Stimulated activated CD4-positive, alpha-beta T cell treated with anti-CD3 and anti-CD28 coated beads, Interleukin-15, amount 100 ng/mL, for 1 hour (primary cell): Measurements from ENCODE around the gene PTPRM.
"Not testable (repeated sequence)": the region's sequence is repeated elsewhere in the genome, so short reads cannot be mapped to it uniquely, and the experiment has no call there.

Source experiments
- DNase-seq, 2 donors: peaks; one replicate each; pipeline ENCODE4 v3.0.0-alpha.2; 2020; ENCODE audit warnings: low read depth in 1 of 2, low spot score in 1 of 2

The PTPRM gene

DNA sequence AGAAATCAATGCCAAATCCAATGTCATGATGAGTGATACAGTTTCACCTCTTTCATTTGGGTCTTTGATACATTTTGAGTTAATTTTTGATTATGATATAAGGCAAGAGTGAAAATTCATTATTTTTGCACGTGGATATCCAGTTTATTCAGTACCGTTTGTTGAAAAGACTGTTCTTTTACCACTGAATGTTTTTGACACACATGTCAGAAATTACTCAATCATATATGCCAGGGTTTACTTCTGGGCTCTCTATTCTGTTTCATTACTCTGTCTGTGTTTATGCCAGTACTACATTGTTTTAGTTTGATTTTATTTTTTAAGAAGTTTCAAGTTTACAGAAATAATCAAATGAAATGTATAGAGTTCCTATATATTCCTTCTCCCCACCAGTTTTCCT lies 154.4 kb downstream of the PTPRM start:
- no peak for DNase-seq

DNA sequence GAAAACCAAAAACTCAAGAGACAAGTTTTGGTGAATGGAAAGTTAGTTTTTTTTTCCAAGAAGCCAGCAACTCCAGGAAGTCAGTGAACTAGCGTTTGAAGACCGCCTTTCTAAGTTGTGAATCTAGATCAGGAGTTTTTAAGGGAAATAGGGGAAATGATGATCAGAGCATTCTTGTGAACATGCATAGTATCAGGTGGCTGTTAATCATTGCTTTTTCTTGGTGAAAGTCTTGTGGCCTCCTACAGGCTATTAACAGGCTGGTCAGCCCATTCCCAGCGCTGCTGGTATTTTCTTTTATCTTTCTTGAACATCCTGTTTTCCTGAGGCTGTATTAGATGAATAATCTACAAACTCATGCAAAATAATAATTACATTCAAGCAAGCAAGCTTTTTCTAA lies 155.8 kb downstream of the PTPRM start:
- DNase-seq = no peak

DNA sequence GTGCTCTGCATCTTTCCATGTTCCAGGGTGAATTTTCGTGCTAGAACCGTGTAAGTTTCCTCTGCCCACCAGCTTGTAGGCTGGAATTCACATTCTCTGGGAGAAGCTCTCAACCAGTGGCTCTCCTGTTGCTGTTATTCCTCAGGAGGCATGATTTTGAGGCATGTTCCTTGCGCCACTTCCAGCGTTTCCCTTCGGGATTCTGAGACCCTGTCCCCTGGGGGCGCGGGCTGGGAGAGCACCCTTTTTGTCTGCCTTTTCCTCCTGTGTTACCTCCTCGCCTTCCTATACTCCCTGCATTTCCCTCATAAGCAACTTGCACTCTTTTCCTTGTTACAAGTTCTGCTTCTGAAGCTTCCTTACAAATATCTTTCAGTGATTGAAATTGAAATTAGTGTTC lies 156.4 kb downstream of the PTPRM start:
- no peak for DNase-seq

DNA sequence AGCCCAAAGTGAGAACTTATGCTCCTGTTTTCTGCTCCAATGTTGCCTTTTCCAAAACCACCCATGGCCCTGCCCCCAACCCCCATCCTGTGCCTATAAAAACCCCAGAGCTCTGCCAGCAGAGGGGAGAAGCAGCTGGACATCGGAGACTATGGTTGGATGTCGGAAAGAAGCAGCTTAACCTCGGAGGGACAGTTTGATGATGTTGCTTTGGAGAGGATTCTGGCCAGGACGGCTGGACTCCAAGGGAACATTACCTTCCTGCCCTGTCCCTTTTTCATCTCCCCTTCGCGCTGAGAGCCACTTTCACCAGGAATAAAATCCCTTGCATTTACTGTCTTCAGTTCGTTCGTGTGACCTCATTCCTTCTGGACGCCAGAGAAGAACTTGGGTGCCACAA lies 158.4 kb downstream of the PTPRM start:
- no peak for DNase-seq

DNA sequence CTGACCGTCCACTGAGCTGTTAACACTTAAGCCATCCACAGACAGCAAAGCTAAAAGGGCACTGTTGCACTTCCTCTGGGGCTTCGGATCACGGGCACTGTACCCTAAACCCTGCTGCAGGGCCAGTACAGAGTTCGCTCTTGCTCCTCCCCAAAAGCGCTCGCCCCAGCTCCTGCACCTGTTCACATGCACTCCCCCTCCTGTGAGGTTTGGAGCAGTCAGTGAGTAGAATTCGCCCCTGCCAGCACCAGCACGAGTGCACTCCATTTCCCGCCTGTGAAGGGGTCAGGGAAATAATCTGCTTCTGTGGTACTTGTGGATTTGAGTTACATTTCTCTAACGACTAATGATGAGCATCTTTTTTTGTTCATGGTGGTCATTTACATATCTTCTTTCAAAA lies 158.8 kb downstream of the PTPRM start:
- no peak for DNase-seq

DNA sequence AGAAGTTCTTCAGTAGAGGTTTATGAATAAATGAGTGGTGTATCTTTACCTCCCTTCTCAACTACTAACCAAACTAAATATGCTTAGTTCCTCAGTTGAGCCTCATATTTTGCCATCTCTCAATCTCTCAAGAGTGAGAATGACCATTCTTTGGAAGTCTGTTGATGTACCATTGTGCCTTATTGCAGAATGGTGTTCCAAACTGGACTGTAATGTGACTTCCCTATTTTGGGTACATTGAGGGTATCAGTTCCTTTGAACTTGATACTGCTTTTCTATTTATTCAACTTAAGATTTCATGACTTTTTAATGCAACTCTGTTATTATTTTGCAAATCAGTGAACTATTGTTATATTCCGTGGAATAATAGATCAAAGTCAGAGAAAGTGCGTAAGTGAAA lies 159.4 kb downstream of the PTPRM start:
- no peak for DNase-seq

DNA sequence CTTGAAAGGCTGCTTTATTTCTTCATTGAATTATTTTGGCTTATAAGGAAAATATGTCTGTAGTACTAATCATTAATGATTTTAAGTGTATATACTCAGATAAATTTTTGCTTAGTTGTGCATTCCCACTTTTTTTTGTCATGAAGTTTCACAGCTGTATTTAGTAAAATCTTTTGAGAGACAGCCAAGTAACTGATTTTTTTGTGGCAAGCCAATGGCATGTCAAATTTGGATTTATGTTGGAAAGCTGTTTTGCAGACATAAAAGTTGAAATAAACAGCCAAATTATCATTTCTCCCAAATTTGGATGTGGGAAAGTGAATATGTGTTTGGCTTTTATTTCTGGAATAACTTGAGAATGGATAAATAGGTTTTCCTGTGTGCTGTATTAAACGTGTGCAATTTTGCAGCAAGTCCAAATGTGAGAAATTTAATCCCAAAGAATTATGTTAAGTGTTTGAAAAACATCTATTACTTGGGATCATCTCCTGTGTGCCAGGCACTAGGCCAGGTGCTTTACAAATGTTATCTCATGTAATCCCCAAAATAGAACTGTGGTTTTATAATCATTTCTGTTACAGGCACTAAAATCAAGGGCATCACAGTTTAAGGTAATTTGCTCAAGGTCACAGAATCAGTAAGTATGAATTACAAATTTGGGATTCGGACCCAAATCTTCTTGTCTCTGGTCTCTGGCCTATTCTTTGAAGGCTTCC lies 160.4 kb downstream of the PTPRM start:
- no peak for DNase-seq

DNA sequence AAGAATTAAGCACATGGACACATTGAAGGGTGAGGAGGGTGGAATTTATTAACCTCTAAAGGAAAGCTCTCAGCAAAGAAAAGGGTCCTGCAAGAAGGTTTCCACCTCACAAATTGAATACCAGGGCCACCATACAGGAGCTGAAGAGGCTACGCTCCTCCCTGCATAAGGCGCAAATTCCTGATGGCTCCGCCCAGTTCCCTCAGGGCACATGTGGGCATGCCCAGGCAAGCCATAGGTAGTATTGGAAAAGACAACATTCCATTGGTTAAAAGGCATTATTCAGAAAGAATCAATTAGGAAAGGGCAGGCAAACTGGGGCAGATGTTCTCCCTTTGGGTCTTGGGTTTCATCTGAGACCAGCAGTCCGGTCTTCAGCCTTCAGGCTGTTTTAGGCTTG lies 161.2 kb downstream of the PTPRM start:
- DNase-seq = no peak

DNA sequence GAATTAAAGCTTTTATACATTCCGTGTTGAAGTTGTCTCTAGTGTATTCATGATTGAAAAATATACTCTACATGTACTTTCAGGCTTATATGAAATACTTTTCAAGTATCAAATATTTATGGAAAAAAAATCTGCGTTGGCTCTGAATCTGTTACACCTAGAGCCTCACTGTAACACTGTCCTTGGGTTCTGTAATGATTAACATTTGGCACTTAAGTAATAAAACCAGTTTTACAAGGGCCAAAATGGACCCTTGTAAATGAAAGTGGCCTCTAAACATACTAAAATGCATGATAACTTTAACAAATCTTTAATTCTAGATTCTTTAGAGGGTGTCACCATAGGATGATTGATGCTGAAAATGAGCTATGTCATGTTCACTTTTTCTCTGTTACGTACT lies 162.8 kb downstream of the PTPRM start:
- DNase-seq = no peak

DNA sequence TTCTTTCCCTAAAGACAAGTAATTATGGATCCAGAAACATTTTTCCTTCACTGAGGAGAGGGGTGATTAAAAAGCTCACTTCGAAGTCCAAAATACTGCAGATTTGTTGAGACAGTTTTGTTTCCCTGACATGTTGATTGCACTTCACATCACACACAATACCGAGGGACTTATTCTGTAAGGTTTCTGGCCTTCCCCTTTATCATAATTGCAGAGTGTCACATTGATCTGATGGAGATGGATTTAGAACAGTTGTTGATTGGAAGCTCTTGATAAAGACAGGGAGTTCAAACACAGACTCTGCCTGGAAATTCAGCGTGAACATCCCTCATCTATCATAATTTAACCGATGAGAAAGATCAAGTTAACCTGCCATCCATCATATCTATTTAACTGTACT lies 163.6 kb downstream of the PTPRM start:
- DNase-seq = no peak

DNA sequence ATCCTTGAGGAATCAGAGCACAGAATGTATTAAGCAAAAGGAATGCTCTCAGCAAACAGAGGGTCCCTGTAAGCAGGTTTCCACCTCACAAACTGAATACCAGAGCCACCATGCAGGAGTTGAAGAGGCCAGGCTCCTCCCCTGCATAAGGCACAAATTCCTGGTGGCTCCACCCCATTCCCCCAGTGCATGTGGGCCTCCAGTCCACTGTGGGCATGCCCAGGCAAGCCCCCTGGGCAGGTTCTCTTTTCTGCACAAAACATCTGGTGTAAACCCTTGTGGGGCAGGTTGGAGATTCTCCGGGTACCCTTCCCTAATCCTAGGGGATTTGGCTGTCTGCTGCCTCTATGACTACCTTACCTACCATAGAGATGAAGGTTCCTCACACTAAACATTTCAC lies 166.5 kb downstream of the PTPRM start:
- DNase-seq = no peak

DNA sequence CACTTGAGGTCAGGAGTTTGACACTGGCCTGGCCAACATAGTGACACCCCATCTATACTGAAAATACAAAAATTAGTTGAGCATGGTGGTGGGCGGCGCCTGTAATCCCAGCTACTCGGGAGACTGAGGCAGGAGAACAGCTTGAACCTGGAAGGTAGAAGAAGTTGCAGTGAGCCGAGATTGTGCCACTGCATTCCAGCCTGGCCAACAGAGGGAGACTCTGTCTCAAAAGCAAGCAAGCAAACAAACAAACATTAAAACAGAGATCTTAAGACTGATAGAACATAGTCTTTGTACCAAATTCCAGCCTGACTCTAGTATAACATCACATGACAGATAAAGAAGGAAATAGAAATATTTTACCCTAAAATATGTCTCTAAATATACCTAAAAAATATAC lies 168.1 kb downstream of the PTPRM start:
- DNase-seq = no peak

DNA sequence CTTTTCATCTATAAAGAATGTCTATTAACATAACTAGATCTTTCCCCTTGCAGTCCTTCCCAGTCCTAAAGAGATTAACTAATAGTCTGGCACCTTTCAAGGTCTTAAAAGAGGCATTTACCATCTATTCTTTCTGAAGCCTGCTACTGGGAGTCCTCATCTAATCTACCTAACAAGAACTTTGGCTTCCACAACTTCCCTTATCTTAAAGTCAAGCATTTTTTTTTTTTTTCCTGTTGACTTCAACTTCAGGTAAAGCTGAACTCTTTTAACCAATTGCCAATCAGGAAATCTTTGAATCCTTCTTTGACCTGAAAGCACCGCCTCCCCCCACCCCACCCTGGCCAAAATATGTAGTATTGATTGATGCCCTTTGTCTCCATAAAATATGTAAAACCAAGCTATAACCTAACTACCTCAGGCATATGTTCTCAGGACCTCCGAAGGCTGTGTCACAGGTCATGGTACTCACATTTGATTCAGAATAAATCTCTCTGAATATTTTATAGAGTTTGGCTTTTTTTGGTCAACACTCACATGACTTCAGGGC lies 168.6 kb downstream of the PTPRM start:
- no peak for DNase-seq

DNA sequence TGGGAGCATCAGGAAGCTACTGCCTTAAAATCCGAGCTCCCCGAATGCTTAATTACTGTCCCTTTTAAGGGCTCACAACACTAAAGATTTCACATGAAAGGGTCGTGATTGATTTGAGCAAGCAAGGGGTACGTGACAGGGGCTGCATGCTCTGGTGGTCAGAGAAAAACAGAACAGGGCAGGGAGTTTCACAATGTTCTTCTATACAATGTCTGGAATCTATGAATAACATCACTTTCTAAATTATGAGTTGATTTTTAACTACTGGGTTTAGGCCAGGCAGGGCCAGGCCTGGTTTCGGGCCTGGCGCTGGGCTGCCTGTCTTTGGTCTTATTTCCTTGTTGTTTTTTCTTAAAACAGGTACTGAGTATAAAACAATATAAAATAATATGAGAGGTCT lies 169.4 kb downstream of the PTPRM start:
- DNase-seq = not testable (repeated sequence)

DNA sequence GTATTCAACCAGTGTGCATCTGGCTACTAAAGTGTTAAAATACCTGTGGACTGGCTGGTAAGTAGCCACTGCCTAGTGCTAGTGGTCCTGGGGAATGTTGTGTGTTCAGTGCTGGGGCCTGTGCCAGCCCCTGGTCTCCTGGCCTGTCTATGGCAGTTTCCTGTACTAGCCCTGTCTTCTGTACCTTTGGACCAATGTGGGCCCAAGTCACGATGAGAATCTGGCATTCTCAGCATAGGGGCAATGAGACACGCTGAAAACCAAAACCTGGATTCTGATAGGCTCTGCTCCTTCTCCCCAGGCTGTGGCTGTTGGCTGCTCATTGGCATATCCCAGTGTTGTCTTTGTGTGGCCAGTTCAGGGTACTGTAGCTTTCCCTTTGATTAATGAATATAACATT lies 170.4 kb downstream of the PTPRM start:
- DNase-seq = no peak

DNA sequence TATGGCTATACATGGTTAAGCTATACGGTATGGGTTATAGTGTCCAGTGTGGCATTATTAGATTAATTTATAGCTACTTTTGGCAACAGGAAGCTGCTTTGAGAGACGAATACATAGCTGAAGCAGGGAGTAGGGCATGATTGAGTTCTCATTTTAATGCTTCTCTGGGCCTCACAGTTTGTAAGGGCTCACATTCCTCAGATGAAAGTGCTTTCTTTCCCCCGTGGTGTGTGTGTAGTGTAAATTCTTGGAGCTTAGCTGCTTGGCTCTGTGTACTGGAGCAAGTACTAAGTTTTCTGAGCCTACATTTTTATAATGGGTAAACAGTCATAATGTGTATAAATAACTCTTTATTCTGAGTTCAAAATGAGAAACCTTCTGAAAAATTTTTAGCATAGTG lies 173.7 kb downstream of the PTPRM start:
- no peak for DNase-seq

DNA sequence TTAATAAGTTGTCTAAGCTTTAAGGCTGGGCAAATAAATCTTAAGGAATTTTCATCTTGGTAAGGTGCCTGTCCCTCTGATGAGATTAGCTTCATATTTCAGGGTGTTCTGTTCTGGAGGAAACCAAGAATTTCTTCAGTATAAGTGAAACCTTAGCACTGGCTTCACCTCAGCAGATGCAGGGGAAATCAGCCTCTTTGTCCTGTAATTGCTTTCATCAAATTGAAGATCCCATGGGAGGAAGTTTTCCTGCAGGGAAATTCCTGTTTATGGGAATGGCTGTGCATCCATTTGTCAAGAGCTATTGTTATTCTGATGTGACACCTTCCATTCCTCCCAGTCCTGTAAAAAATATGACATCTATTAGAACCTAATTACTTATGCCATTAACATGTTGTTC lies 174.5 kb downstream of the PTPRM start:
- DNase-seq = no peak

DNA sequence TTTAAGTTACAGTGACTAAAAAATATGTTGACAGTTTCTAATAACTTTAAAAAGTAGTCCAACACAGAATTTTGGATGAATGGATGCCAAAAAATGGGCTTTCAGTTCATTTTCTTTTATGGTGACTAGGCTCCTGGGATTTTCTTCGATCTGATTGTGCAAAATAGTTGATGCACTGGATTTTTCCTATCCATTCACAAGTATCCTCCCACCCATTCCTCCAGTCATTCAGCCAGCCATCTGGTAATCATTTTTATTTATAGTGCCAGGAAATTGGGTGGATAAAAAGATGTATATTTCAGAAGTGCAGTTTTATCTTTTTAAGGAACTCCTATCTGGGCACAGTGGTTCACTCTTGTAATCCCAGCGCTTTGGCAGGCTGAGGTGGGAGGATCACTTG lies 175.1 kb downstream of the PTPRM start:
- no peak for DNase-seq

DNA sequence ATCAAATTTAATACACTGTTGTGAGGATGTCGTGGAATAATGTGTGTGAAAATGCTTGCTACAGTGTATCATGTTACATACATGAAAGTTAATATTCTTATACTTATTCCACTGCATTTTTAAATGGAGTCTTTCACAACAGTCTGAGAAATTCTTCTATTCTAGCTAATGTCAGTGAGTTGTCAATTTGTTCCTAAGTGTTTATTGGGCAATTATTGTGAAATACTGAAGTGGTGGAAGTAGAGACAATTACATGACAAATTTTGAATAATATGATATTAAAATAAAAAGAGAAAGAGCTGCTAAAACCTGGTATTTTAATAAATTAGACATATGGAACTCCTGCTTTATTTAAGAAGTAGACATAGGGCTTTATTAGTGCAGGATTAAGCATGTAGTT lies 176.1 kb downstream of the PTPRM start:
- DNase-seq = no peak

DNA sequence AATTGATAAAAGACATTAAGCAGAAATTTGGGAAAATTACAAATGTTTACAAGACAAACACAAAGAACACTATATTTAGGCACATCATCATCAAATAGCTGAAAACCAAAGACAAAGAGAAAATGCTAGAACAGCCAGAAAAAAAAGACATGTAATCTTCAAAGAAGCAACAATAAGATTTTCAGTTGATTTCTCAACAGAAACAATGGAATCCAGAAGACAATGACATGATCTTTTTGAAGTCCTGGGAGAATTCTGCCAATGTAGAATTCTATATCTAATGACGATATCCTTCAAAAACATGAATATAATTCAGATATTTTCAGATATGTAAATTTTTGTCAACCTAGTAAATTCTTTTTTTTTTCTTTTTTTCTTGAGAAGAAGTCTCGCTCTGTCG lies 179.0 kb downstream of the PTPRM start:
- no peak for DNase-seq

DNA sequence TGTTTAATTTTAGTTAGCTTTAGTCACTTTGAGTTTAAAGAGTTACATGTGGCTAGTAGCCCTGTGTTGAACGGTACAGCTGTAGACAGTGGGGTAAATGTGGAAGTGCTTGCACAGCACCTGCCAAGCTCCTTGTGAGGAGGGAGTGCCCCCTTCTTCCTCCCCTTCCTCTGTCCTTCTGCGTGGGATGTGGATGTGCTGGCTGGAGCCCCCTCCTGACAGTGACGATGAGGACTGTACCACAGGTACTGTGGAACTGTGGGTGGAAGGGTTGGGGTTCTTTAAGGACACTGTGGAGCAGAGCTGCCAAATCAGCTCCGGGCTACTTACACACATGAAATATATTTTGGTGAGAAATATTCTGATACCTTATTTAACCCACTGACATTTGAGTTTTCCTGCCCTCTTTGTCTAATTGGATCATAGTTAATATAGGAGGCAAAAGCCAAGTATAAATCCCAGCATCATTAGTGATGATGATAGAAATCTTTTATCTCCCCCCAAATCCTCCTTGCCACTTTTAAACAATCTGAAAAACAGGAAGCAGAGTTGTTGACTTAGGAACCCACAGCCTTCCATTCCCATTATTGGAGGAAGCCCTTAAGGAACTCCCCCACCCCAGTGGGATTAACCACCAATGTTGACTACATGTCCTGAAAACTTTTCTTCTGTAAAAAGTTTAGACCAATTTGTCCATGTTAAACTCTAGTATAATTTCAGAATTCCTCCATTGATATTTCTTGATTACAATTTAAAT lies 181.3 kb downstream of the PTPRM start:
- DNase-seq = no peak

DNA sequence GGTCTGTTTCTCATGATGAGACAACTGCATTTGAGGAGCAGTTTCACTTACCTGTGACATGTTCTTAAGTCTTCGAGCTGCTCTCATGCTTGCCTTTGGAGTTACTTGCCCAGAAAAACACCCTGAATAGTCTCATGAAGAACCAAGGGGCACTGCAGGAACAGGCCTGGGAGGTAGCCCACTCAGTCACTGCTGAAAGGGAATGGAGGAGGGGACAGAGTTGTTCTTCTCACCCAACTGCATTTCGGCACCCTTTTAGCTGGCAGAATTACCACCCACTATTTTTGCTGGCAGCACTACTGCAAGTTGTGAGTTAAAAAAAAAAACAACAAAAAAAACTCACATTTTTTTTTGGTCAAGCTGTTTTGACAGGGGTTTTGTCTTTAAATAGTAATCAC lies 181.9 kb downstream of the PTPRM start:
- DNase-seq = no peak

DNA sequence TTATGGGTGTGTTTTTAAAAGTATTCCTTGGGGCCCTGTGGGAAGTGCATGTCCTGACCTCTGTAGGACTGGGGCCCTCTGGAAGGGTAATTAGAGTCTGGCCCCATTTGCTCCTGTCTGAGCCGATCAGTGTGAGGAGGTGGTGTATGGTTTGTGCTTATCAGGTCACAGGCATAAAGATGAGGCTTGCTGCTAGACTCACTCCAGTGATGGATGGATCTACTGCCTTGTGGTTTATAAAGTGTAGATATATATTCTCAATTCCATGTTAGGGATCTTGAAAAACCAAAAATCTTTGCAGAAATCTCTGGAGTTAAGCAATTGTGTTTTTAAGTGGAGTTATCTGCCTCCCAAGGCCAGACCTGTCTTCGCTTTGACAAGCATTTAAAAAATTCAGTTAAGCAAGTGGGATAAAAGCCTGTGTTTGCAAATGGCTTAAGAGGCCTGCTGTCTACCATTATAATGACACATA lies 182.4 kb downstream of the PTPRM start:
- DNase-seq = no peak
